H1 (cell line): Measurements from ENCODE around the gene TNFRSF8. TPM values are rescaled to one million over a fixed set of nuclear protein-coding genes. Genes with fewer than 3 reads are reported as not detected.

ENCODE experiments used
- CTCF ChIA-PET: fragments of 300-600 bp; sonication (Branson Sonifier 250); formaldehyde crosslinking; loops from one replicate; lab custom pipeline; 2021; ENCODE audit not compliant: partially characterized antibody; lab: Charles Lee
- POLR2A ChIA-PET: fragments of 300-600 bp; sonication (Branson Sonifier 250); formaldehyde crosslinking; loops from one replicate; lab custom pipeline; 2021; ENCODE audit warnings: inconsistent platforms; ENCODE audit not compliant: partially characterized antibody; lab: Charles Lee
- DNase-seq, 2 experiments: peaks; one replicate each; pipeline versions ENCODE4 v3.0.0 to v3.0.0-alpha.2; 2010 to 2022; ENCODE audit warnings: low spot score in 2 of 2, low read depth in 1 of 2, mixed read lengths in 1 of 2
- FAIRE-seq: peaks from 2 replicates; lab custom pipeline; 2011; peaks lifted over from hg19 to GRCh38; lab: Jason Lieb, UNC
- H2AFZ ChIP-seq: 2 replicates; pipeline ENCODE4 v1.8.1; 2012; ENCODE audit warnings: low read length, inconsistent platforms
- H2AK5ac ChIP-seq: 2 replicates; pipeline ENCODE4 v1.6.1; 2013; ENCODE audit warnings: low read depth, low read length
- H2BK120ac ChIP-seq: replicated peaks from 2 replicates; pipeline ENCODE3; 2013; ENCODE audit warnings: low read depth, low read length, inconsistent platforms
- H2BK12ac ChIP-seq: 2 replicates; pipeline ENCODE4 v1.6.1; 2013; ENCODE audit warnings: low read depth, low read length
- H2BK15ac ChIP-seq: 2 replicates; pipeline ENCODE4 v1.6.1; 2013; ENCODE audit warnings: low read length
- H2BK20ac ChIP-seq: 2 replicates; pipeline ENCODE4 v1.6.1; 2013; ENCODE audit warnings: low read length
- H2BK5ac ChIP-seq: 2 replicates; pipeline ENCODE4 v1.6.1; 2013; ENCODE audit warnings: low read depth, low read length
- H3K14ac ChIP-seq: 2 replicates; pipeline ENCODE4 v1.6.1; 2013; ENCODE audit warnings: inconsistent platforms; ENCODE audit not compliant: insufficient read length
- H3K18ac ChIP-seq: 2 replicates; pipeline ENCODE4 v1.6.1; 2013; ENCODE audit warnings: low read length; ENCODE audit errors: extremely low read depth
- H3K23ac ChIP-seq: 2 replicates; pipeline ENCODE4 v1.6.1; 2013; ENCODE audit warnings: inconsistent platforms; ENCODE audit not compliant: insufficient read length
- H3K23me2 ChIP-seq: 2 replicates; pipeline ENCODE4 v1.6.1; 2013; ENCODE audit warnings: low read depth, low read length
- H3K27ac ChIP-seq: 2 replicates; pipeline ENCODE4 v1.6.1; 2011; ENCODE audit warnings: low read depth, low read length, inconsistent platforms
- H3K27me3 ChIP-seq, 4 experiments: replicated peaks in 1 of 4; 1 replicate in 1 of 4; 2 replicates in 3 of 4; pipeline versions ENCODE4 v1.6.1 to v1.8.1; 2011 to 2013; ENCODE audit warnings: low read length in 3 of 4, mild to moderate bottlenecking in 3 of 4, inconsistent platforms in 2 of 4, mixed read lengths in 2 of 4, moderate library complexity in 1 of 4; ENCODE audit not compliant: control insufficient read depth in 3 of 4, insufficient read depth in 3 of 4; ENCODE audit errors: extremely low read depth in 1 of 4
- H3K36me3 ChIP-seq, 4 experiments: 2 replicates each; pipeline versions ENCODE4 v1.6.1 to v1.8.1; 2011 to 2013; ENCODE audit warnings: mild to moderate bottlenecking in 4 of 4, low read length in 3 of 4, moderate library complexity in 2 of 4, control low read depth in 1 of 4, inconsistent platforms in 1 of 4; ENCODE audit not compliant: insufficient read depth in 4 of 4, control insufficient read depth in 2 of 4
- H3K4ac ChIP-seq: replicated peaks from 2 replicates; pipeline ENCODE3; 2013; ENCODE audit warnings: low read length, low read depth, mixed read lengths, inconsistent platforms; ENCODE audit not compliant: insufficient read length
- H3K4me1 ChIP-seq, 4 experiments: replicated peaks in 1 of 4; 1 replicate in 1 of 4; 2 replicates in 3 of 4; pipeline versions ENCODE4 v1.6.1 to v1.8.1; 2011 to 2013; ENCODE audit warnings: low read length in 3 of 4, inconsistent platforms in 2 of 4, mixed read lengths in 1 of 4; ENCODE audit not compliant: insufficient read depth in 4 of 4, control insufficient read depth in 3 of 4
- H3K4me2 ChIP-seq, 2 experiments: 2 replicates each; pipeline versions ENCODE4 v1.6.1 to v1.8.1; 2011 to 2013; ENCODE audit warnings: low read depth in 2 of 2, low read length in 2 of 2, control low read depth in 1 of 2, inconsistent platforms in 1 of 2, mild to moderate bottlenecking in 1 of 2; ENCODE audit not compliant: insufficient read depth in 1 of 2
- H3K4me3 ChIP-seq, 4 experiments: fragments of 200-600, 300-600 bp in 1 of 4; sonication (generic), shearing (Covaris generic), sonication (Bioruptor Twin) in 1 of 4; 2 replicates each; pipeline versions ENCODE4 v1.5.1 to v1.8.1; 2011 to 2016; ENCODE audit warnings: low read length in 4 of 4, low read depth in 3 of 4, control low read depth in 2 of 4, inconsistent platforms in 2 of 4, mild to moderate bottlenecking in 2 of 4, mixed read lengths in 1 of 4, moderate library complexity in 1 of 4; ENCODE audit not compliant: insufficient read depth in 2 of 4; ENCODE audit errors: extremely low read depth in 1 of 4
- H3K56ac ChIP-seq: replicated peaks from 2 replicates; pipeline ENCODE3; 2013; ENCODE audit warnings: low read depth, mild to moderate bottlenecking, mixed read lengths, low read length, inconsistent platforms; ENCODE audit not compliant: insufficient read length
- H3K79me1 ChIP-seq: 2 replicates; pipeline ENCODE4 v1.6.1; 2013; ENCODE audit warnings: low read depth, low read length, control low read depth
- H3K79me2 ChIP-seq, 2 experiments: 2 replicates each; pipeline versions ENCODE4 v1.6.1 to v1.8.1; 2012 to 2013; ENCODE audit warnings: low read length in 2 of 2, mild to moderate bottlenecking in 2 of 2, inconsistent platforms in 1 of 2; ENCODE audit not compliant: insufficient read depth in 2 of 2, control insufficient read depth in 1 of 2
- H3K9ac ChIP-seq, 4 experiments: replicated peaks in 1 of 4; 1 replicate in 1 of 4; 2 replicates in 3 of 4; pipeline versions ENCODE4 v1.6.1 to v1.8.1; 2011 to 2013; ENCODE audit warnings: low read depth in 3 of 4, low read length in 3 of 4, control low read depth in 2 of 4, mild to moderate bottlenecking in 2 of 4, moderate library complexity in 2 of 4, inconsistent platforms in 1 of 4; ENCODE audit errors: extremely low read depth in 1 of 4
- H3K9me3 ChIP-seq, 2 experiments: 2 replicates each; pipeline versions ENCODE4 v1.6.1 to v1.8.1; 2012 to 2013; ENCODE audit warnings: mild to moderate bottlenecking in 2 of 2, moderate library complexity in 2 of 2, control low read depth in 1 of 2, inconsistent platforms in 1 of 2, low read depth in 1 of 2, low read length in 1 of 2, mixed read lengths in 1 of 2; ENCODE audit not compliant: insufficient read depth in 2 of 2
- H4K20me1 ChIP-seq, 2 experiments: replicated peaks in 1 of 2; 2 replicates each; pipeline versions ENCODE3 to v1.8.1; 2011 to 2013; ENCODE audit warnings: inconsistent platforms in 2 of 2, low read length in 2 of 2, mild to moderate bottlenecking in 1 of 2; ENCODE audit not compliant: insufficient read depth in 2 of 2, control insufficient read depth in 1 of 2
- H4K5ac ChIP-seq: 2 replicates; pipeline ENCODE4 v1.6.1; 2013; ENCODE audit warnings: low read length, low read depth, mixed read lengths, inconsistent platforms; ENCODE audit not compliant: insufficient read length
- H4K8ac ChIP-seq: 2 replicates; pipeline ENCODE4 v1.8.0; 2013; ENCODE audit warnings: mild to moderate bottlenecking, moderate library complexity, low read length, inconsistent platforms; ENCODE audit not compliant: insufficient read depth; ENCODE audit errors: extremely low read depth
- H4K91ac ChIP-seq: replicated peaks from 2 replicates; pipeline ENCODE3; 2013; ENCODE audit warnings: low read length, mixed read lengths, inconsistent platforms; ENCODE audit not compliant: insufficient read length
- BCL11A ChIP-seq, 2 experiments: IDR thresholded peaks; one replicate each; pipeline ENCODE4 v1.6.1; 2011; ENCODE audit warnings: low read depth in 2 of 2, low read length in 2 of 2, mild to moderate bottlenecking in 2 of 2
- EGR1 ChIP-seq: IDR thresholded peaks from 2 replicates; pipeline ENCODE4 v1.6.1; 2011; ENCODE audit warnings: low read depth, low read length, borderline replicate concordance
- MAFK ChIP-seq: IDR thresholded peaks from 2 replicates; pipeline ENCODE4 v1.6.1; 2012; ENCODE audit warnings: low read depth, mild to moderate bottlenecking, improper control_type of control experiment, low read length
- POLR2AphosphoS5 ChIP-seq: IDR thresholded peaks from 2 replicates; pipeline ENCODE4 v1.6.1; 2011; ENCODE audit warnings: low read depth, low read length
- RBBP5 ChIP-seq: IDR thresholded peaks from 2 replicates; pipeline ENCODE4 v1.7.1; 2012; ENCODE audit warnings: low read depth, mild to moderate bottlenecking, inconsistent platforms, low read length, moderate library complexity, borderline replicate concordance
- RXRA ChIP-seq: IDR thresholded peaks from 2 replicates; pipeline ENCODE4 v1.6.1; 2011; ENCODE audit warnings: low read depth, mild to moderate bottlenecking, low read length, moderate library complexity; ENCODE audit not compliant: insufficient read depth
- SIX5 ChIP-seq: IDR thresholded peaks from 2 replicates; pipeline ENCODE4 v1.6.1; 2011; ENCODE audit warnings: mild to moderate bottlenecking, low read depth, low read length
- TAF1 ChIP-seq: IDR thresholded peaks from 2 replicates; pipeline ENCODE4 v1.6.1; 2011; ENCODE audit warnings: mild to moderate bottlenecking, low read depth, low read length
- WGBS, 2 experiments: shearing (Covaris generic) in 1 of 2; methylation state at CpG; one replicate each; pipeline versions ENCODE4 v1.1.6 to v1.1.7; 2013 to 2015; ENCODE audit warnings: low lambda C conversion rate in 2 of 2, mixed read lengths in 2 of 2, inconsistent platforms in 1 of 2, low coverage in 1 of 2, missing lambda C conversion rate in 1 of 2; ENCODE audit not compliant: insufficient replicate concordance in 2 of 2, insufficient coverage in 1 of 2, insufficient read length in 1 of 2; ENCODE audit errors: extremely low coverage in 1 of 2, missing lambda C conversion rate in 1 of 2; 5-methylcytosine and 5-hydroxymethylcytosine counted together
- polyA plus RNA-seq, 7 experiments: library from polyadenylated mRNA; depleted of rRNA in 3 of 7; stranded (reverse) in 5 of 7; unstranded in 2 of 7; fragments of >200 nt in 5 of 7; fragments of 200-250 nt in 2 of 7; gene quantifications; 1 replicate in 5 of 7; 2 replicates in 1 of 7; 4 replicates in 1 of 7; pipeline versions ENCODE4 v1.2.1 to v1.2.3, GENCODE V29; 2011 to 2013; ENCODE audit warnings: missing spikeins in 2 of 7, mixed read lengths in 2 of 7
- total RNA-seq: library from RNA; stranded (reverse); fragmentation: NEBNext Ultra II Directional; extraction: Animal tissue kit (Norgen Biotek cat#: 25700); gene quantifications from 2 replicates; pipeline ENCODE4 v1.2.1, GENCODE V29; 2021

The TNFRSF8 gene
- total and polyA plus RNA-seq, 2 of the 8 experiments (the other 6 are each of a cell fraction or from before 2014, with no cell fraction given) = 23.2 to 32.7 TPM

DNA sequence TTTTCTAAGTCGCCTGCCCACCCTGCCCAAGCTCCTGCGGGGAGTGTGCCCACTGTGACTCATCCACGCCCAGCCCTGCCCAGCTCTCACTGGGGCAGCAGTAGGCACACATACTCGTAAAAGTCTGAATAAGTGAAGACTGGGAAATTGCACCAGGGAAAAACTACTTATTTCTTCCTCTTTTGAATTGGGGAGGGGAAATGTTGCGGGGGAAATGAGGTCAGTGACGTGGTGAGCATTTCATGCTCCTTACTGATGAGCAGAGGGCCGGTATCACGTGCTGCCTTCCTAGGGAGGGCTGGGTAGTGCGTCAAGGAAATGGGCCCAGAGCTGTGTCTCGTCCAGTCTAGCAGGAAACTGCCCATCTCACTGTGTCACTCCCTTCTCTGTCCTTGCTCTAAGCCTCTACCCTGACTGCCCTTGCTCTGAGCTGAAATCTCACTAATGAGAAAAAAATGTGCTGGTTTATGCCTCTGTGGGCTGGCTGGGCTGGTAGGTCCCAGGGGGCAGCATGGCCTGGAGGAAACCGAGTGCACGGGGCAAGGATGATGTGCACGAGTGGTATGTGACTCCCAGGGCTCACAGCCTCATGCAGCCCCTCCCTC is 90.2 kb downstream of the TNFRSF8 start:
- Histone ChIP-seq H2BK12ac (no peak overlapping the region), H3K4me2 (no peak overlapping the region), H3K4ac (no peak overlapping the region), H3K9me3 (no peaks in the 10 kb centered on the region; a peak in 1 of 4 replicates), H3K18ac (no peak overlapping the region), H2AFZ (no peak overlapping the region), H2BK5ac (no peak overlapping the region), H3K79me1 (no peaks in the 10 kb centered on the region), H2AK5ac (no peak overlapping the region), H2BK120ac (no peak overlapping the region), H2BK20ac (no peak overlapping the region), H3K79me2 (no peaks in the 10 kb centered on the region), H3K27ac (no peak overlapping the region), H2BK15ac (0 out of 2 replicates have a peak overlapping the region, but pooled peaks have one; percentile 81), H4K5ac (no peak overlapping the region), H4K8ac (no peak overlapping the region), H4K20me1 (no peaks in the 10 kb centered on the region), H3K23me2 (no peaks in the 10 kb centered on the region), H3K23ac (no peak overlapping the region), H3K27me3 (peaks cover 0 to 2% (median 0%) of the 10 kb centered on the region in 4 experiments; a peak in 1 of 7 replicates), H3K36me3 (no peaks in the 10 kb centered on the region), H3K4me1 (0 out of 7 replicates have a peak, but pooled peaks cover 0 to 2% (median 0%) of the 10 kb centered on the region in 4 experiments), H3K9ac (no peak overlapping the region), H3K14ac (no peak overlapping the region), H3K4me3 (no peak overlapping the region), H4K91ac (no peak overlapping the region), H3K56ac (no peak overlapping the region)
- CTCF ChIA-PET = interaction anchor here (0.6 to 9.2 kb wide), 3 partner anchors 10 to 49 kb away, joined by 3 to 79 read pairs (median 4); no protein-coding TSS in a partner anchor
- DNase-seq (no peak), FAIRE-seq (no peak)
- TF ChIP-seq RBBP5 (no peak), SIX5 (no peak), POLR2AphosphoS5 (no peak), EGR1 (no peak), TAF1 (no peak), MAFK (no peak), RXRA (no peak), BCL11A (IDR thresholded peaks at IDR 0.05; ENCODE audit: low read depth in 2 of 2, low read length in 2 of 2) (no peak)
- POLR2A ChIA-PET = no interaction called here
- WGBS, 2 experiments = 81% methylated on average over 13 of the region's 13 CpGs; no CpG with 5 or more reads in 1 of the 2 experiments
